Cardiac septum (tissue), 1 donor: ENCODE results near the gene PPP2R1B. TPM values are rescaled to one million over a fixed set of nuclear protein-coding genes. Genes with fewer than 3 reads are reported as not detected.
"Not testable (repeated sequence)": the region's sequence is repeated elsewhere in the genome, so short reads cannot be mapped to it uniquely, and the experiment has no call there.

ENCODE experiments used
- DNase-seq: peaks from one replicate; pipeline ENCODE4 v3.0.0-alpha.2; 2020; ENCODE audit warnings: low spot score
- intact Hi-C: fragments of 100-400 bp; cut with DNase I; formaldehyde crosslinking; loops from one replicate; pipeline ENCODE4 v1.14.0; 2022
- total RNA-seq: library from RNA; stranded (reverse); fragmentation: NEBNext Ultra II Directional; extraction: Animal tissue kit (Norgen Biotek cat#: 25700); gene quantifications from one replicate; pipeline ENCODE4 v1.2.1, GENCODE V29; 2021
- donor health status: DM: no; HTN: no; CAD: no.

Gene PPP2R1B
- total RNA-seq, 1 donor from 2014 or later, result 12.9 TPM

GRCh38 chr11:111733611-111734088 is 32.5 kb downstream of the PPP2R1B start:
- no peak for DNase-seq
- intact Hi-C loops, result loop anchor here (5.0 to 10.0 kb wide), 2 partner anchors 34 to 129 kb away; partner anchors contain the start of genes PPP2R1B and SIK2

- no peak for DNase-seq
- intact Hi-C loops, result loop anchor here (5.0 to 10.0 kb wide), 2 partner anchors 34 to 128 kb away; partner anchors contain the start of genes PPP2R1B and SIK2
Observed at GRCh38 chr11:111733016-111733415, 33.2 kb downstream of the PPP2R1B start.

- intact Hi-C loops, result loop anchor here (5.0 to 10.0 kb wide), 2 partner anchors 35 to 127 kb away; partner anchors contain the start of genes PPP2R1B and SIK2
- no peak for DNase-seq
Observed at GRCh38 chr11:111731821-111732220, 34.4 kb downstream of the PPP2R1B start.

DNA sequence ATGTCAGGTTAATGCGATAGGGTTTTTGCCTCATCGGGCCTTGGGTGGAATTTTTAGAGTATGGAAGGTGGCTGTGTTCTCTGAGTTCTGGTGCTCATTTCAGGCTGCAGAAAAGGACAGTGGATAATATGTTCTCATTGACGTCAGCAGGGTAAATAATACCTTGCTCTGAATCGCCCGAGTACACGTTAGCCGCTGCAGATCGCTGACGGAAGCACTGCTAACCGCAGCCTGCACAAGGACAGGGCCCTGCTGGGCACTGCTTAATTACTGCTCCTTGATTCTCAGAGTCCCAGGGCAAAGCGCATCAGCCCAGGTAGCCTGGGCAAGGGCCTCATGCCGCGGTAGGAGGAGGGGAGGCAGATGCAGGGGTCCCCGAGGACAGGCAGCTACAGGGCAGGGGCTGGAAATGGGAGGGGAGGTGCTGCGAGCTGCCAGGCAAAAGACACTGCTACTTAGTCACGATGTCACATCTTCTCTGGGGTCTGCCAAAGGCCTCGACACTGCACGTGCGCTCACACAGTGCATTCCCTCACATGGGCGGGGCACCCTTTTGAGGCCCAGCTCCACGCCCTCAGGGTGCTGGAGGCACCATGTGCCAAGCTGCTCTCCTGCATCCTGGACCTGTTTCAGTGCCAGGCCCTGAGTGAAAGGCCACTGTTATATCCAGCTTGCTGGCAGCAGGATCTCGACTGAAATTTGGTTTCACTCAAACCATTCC is 35.2 kb downstream of the PPP2R1B start:
- intact Hi-C loops, result loop anchor here (5.0 to 10.0 kb wide), 2 partner anchors 36 to 126 kb away; partner anchors contain the start of genes PPP2R1B and SIK2
- no peak for DNase-seq

DNA sequence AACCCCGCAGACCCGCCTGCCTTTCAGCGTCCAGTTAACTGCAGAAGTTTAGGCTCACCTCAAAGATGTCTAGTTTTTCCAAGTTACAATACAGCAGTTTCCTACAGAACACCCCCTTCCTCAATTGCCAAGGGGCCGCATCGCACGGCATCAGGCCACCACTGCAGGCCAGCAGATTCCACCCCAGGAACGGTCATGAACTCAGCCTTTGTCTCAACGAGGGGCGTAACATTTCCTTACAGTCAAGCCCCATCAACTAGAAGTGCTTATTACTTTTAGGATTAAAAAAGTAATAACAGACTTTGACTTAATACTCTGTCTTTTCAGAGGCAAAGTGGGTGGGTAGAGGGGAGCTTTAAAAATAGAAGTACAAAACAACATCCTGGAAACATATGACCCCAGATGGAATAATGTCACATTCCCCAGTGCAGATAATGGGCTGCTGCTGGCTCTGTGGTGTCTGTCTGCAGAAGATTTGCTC is 36.3 kb downstream of the PPP2R1B start:
- intact Hi-C loops, result loop anchor here (5.0 to 10.0 kb wide), 2 partner anchors 37 to 125 kb away; partner anchors contain the start of genes PPP2R1B and SIK2
- no peak for DNase-seq

GRCh38 chr11:111729071-111729830 is 36.9 kb downstream of the PPP2R1B start:
- no peak for DNase-seq
- intact Hi-C loops, result no loop called here

DNA sequence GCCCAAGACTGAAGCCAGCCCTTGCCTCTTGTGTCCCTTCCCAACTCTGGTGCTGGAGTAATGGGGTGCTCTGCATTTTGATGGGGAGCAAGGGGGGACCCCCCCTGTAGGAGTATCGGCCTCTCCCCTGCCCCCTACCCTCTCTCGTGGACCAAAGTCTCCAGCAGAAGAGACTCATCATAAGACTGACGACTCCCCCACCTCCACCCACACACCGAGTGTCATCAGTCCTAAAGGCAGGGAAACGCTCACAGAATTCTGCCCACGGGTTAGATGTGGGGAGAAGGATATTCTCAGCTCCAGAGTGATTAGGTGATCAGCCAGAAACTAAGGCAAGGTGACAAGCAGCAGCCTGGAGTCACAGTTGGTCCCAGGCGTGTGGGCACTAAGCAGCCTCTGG is 38.8 kb downstream of the PPP2R1B start:
- intact Hi-C loops, result no loop called here

GRCh38 chr11:111726301-111726713 is 39.9 kb downstream of the PPP2R1B start:
- intact Hi-C loops, result no loop called here
- DNase-seq, result no peak

More for the DNA sequence above, 38.8 kb downstream of the PPP2R1B start:
- no peak for DNase-seq

GRCh38 chr11:111725621-111726020 is 40.6 kb downstream of the PPP2R1B start:
- intact Hi-C loops, result no loop called here
- no peak for DNase-seq

DNA sequence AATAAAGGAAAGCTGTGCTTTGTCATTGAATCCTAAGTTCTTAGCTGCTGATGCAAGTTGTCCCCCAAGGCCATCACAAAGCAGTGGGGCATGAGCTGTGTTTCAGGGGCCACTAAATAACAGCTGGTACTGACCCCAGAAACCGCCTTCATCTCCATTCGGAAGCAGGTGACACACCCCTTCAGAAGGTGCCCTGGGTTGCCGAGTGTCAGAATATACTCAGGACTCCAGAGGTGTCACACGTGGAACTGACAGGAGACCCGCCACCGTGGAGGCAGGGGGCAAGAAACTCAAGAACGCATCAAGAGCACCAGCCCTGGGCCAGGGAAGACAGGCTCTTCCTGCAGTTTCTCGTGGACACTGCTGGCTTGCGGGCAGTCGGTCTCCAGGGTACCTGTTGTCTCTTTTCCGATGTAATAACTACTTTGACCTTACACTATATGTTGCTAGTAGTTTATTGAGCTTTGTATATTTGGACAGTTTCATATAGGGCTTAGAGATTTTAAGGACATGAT is 41.5 kb downstream of the PPP2R1B start:
- intact Hi-C loops, result no loop called here
- DNase-seq, result no peak

DNA sequence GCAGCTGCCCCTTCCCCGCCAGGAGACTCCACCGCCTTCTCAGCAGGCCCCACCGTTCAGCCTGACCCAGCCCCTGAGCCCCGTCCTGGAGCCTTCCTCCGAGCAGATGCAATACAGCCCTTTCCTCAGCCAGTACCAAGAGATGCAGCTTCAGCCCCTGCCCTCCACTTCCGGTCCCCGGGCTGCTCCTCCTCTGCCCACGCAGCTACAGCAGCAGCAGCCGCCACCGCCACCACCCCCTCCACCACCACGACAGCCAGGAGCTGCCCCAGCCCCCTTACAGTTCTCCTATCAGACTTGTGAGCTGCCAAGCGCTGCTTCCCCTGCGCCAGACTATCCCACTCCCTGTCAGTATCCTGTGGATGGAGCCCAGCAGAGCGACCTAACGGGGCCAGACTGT is 42.6 kb downstream of the PPP2R1B start:
- intact Hi-C loops, result no loop called here
- DNase-seq, result no peak

- intact Hi-C loops, result no loop called here
- no peak for DNase-seq
Observed at GRCh38 chr11:111722501-111722900, 43.7 kb downstream of the PPP2R1B start.

DNA sequence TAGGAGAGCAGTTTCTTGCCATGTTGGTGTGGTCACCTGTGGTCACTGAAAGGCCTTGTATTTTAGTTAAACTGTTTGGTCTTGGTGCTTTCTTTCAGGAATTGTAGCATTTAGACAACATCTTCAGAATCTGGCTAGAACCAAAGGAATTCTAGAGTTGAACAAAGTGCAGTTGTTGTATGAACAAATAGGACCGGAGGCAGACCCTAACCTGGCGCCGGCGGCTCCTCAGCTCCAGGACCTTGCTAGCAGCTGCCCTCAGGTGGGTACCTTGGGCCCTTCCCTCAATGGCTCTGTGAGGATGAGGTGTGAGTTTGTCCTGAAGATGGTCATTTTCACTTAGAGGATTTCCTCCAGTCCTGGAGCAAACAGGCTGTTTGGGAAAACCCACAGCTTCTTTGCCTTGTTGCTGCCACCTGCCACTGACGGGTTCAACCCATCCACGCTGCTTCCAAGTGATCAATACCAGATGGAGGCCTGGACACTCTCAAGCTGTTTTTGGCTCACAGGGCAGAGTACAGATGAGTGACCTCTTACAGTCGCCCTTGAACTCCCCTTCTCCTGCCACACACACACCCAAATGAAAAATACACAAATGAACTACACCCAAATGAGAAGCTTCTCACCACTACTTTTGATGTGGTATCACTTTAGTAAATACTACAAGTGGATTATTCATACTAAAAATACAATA is 45.2 kb downstream of the PPP2R1B start:
- intact Hi-C loops, result no loop called here
- no peak for DNase-seq

GRCh38 chr11:111719379-111719778 is 46.8 kb downstream of the PPP2R1B start:
- DNase-seq, result no peak
- intact Hi-C loops, result no loop called here

DNA sequence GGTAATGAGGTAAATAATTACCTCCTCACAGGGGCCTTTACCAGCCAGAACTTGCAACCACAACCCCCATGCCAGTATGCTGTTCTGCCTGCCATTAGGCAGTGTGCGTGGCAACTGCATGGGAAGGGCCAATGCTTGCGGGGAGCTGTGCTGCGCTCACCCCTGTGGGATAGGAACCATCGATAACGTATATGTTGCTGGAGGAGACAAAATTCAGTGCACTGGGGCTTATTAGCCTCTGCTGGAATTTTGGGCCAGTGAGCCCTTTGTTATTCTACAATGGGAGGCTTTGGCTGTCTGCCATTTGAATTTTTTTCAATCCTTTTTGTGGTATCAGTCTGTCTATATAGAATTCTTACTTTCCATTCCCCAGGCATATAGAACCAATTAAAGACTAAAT is 47.3 kb downstream of the PPP2R1B start:
- intact Hi-C loops, result no loop called here
- DNase-seq, result no peak

DNA sequence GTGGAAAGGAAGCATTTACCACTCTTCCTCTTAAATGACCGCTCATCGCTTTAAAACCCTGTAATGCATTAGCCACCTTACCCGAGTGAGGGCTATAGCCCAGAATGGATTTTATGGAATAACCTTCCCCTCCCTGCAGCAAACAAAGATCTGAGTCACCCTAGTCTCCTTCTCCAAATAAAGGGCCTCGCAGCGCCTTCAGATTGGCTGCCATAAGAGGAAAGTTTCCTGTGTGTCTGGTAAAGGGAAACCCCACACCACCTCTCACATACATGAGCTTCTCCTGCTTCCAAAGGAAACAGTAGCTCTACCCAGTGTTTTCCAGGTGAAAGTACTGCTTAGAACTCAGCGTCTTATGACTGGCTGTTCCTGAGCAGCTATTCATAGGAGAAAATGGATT is 47.8 kb downstream of the PPP2R1B start:
- no peak for DNase-seq
- intact Hi-C loops, result no loop called here

GRCh38 chr11:111717660-111718059 is 48.5 kb downstream of the PPP2R1B start:
- intact Hi-C loops, DNase-seq: not testable (repeated sequence)

DNA sequence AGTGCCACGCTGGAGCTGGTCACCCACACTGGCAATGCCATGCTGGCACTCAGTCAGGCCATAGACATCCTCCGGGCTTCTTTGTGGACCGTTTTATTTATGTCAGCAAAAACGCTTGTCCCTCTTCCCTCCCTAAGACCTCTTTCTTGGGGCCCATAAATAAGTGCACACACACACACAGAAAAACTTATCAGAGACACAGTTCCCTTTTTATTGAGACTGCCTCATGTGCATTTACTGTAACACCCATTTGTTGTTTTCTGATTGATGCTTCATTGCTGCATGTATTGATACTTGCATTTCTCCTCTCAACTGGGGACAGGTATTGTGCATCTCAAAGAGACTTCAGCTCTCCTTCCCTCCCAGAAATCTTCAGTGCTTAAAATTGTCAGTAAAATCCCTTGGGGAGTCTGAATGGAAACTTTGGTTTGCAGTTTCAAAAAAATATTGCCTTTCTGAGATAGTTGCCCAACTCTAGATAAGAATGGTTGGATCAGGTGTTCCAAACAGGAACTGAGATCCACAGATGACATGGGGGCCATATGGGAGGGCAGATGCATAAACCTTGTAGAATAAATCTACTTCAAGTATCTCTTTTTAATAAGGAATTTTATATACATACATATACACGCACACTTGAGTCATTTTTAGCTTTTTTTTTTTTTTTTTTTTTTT is 50.9 kb downstream of the PPP2R1B start:
- intact Hi-C loops, result no loop called here
- DNase-seq, result no peak

DNA sequence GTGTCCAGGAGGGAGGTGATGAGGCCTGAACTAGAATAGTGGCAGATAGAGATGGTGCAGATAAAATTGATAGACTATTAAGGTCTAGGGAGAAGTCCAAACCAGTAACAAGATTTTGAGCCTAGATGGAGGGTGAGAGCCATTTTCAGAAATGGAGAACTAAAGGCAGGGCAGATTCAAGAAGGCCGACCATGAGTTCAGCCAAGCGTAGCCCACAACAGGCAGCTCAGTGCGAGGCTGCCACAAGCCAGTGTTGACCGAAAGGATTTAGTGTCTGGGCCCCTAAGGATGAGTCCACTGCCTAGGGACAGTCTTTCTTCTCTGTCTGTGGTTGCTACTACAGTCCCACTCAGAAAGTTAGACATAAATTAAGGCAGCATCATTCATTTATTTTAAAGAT is 51.7 kb downstream of the PPP2R1B start:
- intact Hi-C loops, result no loop called here
- no peak for DNase-seq
